ENCODE data around the gene NDFIP2.

Gene NDFIP2

GRCh38 chr13:79500829-79501228, 19.9 kb downstream of the NDFIP2 start:
- DNase-seq: no peak

DNA sequence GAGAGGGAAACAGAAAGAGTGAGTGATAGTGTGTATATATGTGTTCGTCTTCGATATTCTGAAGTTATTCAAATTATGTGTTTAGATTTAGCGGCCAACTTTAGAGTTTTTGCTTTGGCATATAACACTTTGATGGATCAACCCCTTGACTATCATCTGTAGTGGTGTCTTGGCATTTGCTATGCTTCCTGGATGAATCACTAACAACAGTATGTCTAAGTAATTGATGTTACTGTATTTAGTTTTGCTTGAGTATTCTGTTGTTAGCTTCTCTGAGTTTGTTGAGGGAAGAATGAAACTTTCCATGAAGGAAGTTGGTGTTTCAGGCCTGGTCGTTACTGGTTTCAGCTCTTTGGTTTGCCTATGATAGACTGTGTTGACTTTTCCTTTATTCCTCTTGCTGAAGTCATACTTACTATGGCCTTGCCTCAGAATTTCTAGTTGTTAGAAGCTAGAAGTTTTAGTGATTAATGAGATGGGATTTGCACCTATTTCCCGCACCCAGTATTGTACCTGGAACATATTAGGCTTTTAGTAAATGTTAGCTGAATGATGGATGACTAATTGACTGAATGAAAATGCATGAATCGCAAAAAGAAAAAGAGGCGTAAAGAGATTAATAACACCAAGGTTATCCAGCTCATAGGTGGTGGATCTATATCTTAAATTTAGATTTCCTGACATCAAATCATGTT, 20.7 kb downstream of the NDFIP2 start:
- no peak for DNase-seq

GRCh38 chr13:79502859-79503468, 22.0 kb downstream of the NDFIP2 start:
- no peak for DNase-seq

GRCh38 chr13:79503473-79504017, 22.6 kb downstream of the NDFIP2 start:
- DNase-seq: no peak

GRCh38 chr13:79508224-79508961, 27.4 kb downstream of the NDFIP2 start:
- DNase-seq: no peak

- DNase-seq: no peak
Observed at GRCh38 chr13:79511611-79512010, 30.7 kb downstream of the NDFIP2 start.

DNA sequence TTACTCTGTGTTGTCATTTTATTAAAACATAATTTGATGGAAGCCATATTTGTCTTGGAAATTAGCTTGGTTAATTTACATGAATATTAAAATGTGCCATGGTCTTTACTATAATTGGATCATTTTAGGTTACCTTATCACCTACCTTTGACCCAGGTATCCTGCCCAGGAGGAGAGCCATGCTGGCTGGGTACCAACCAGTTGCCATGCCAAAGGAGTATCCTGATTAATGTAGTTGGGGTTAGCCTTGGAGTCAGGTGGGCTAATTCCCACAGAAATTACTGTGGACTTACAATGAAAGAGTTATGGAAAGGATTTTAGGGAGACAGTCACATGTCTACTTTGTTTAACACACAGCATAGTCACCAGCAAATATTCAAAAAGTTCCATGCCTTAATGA, 32.0 kb downstream of the NDFIP2 start:
- no peak for DNase-seq

DNA sequence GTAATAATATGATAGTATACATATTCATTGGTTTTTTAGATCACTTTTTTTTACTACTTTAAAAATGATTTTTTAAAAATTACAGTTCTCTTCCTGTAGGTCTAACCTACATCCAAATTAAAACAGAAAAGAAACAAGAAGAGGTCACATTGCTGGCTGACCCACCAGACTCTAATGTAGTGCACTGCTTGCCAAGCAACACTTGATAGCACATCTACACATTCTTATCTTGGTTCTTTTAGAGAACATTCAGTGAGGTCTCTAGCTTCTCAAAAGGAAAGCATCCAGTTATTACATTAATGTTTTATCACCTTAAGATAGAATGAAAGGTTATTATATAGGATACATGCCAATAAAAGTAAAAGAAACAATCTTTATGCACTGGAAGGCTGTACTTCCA, 35.6 kb downstream of the NDFIP2 start:
- DNase-seq: no peak

- no peak for DNase-seq
Observed at GRCh38 chr13:79519255-79519654, 38.3 kb downstream of the NDFIP2 start.

GRCh38 chr13:79522583-79522982, 41.6 kb downstream of the NDFIP2 start:
- peak; percentile 24 for DNase-seq

DNA sequence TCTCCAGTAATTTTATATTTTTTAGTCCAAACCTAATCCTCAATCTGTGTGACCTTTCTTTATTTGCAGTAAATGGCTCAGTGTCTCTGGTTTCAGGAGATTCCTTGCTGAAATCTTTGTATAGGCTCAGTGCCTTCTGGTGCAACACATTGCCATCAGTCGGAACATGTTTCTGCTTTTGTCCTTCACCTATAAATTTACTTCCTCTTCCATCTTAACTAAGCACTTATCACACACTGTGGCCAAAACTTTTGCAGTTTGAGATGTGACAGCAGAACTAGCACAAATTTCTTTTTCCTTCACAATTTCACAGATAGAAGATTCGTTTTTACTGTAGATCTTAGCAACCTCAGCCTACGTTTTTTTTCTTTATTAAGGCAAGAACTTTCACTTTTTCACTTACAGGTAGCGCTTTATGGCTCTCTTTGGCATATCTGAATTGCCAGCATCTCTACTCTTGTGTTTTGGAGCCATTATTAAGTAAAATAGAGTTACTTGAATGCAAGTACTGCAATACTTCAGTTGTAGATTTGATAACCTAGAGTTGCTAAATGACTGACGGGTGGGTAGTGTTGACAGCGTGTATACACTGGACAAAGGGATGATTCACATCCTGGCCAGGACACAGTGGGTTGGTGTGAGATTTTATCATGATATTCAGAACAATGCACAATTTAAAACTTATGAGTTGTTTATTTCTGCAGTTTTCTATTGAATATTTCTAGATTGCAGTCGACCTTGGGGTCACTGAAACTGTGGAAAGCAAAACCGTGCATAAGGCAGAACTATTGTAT, 44.3 kb downstream of the NDFIP2 start:
- DNase-seq: no peak

DNA sequence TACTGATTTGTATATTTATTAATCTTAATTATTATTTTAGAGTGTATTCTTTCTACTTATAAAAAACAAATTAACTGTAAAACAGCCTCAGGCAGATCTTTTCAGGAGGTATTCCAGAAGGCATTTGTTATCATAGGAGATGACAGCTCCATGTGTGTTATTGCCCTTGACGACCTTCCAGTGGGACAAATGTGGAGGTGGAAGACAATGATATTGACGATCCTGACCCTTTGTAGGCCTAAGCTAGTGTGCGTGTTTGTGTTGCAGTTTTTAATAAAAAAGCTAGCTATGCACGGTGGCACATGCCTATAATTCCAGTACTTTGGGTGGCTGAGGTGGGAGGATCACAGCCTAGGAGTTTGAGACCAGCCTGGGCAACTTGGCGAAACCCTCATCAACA, 46.7 kb downstream of the NDFIP2 start:
- no peak for DNase-seq

DNA sequence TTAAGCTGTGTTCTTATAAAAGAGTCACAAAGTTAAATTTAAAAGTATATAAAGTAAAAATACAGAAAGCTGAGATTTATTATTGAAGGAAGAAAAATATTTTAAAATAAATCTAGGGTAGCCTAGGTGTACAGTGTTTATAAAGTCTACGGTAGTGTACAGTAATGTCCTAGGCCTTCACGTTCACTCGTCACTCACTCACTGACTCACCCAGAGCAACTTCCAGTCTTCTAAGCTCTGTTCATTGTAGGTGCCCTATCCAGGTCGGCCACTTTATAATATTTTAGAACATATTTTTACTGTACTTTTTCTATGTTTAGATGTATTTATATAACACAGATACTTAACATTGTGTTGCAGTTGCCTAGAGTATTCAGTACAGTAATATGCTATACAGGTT, 47.4 kb downstream of the NDFIP2 start:
- DNase-seq: no peak

- DNase-seq: no peak
Observed at GRCh38 chr13:79528759-79529191, 47.8 kb downstream of the NDFIP2 start.

DNA sequence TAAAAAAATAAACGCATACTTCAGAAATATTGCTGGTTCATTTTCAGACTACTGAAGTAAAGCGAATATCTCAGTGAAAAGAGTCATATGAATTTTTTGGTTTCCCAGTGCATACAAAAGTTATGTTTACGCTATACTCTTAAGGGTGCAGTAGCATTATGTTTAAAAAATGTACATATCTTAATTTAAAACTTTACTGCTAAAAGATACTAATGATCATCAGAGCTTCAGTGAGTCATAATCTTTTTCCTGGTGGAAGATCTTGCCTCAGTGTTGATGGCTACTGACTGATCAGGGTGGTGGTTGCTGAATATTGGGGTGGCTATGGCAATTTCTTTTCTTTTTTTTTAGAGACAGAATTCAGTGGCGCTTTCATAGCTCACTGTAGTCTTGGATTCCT, 48.9 kb downstream of the NDFIP2 start:
- no peak for DNase-seq

- DNase-seq: no peak
Observed at GRCh38 chr13:79530270-79530669, 49.3 kb downstream of the NDFIP2 start.

GRCh38 chr13:79531542-79532254, 50.7 kb downstream of the NDFIP2 start:
- no peak for DNase-seq

GRCh38 chr13:79532576-79532975, 51.6 kb downstream of the NDFIP2 start:
- DNase-seq: no peak

- no peak for DNase-seq
Observed at GRCh38 chr13:79533781-79534400, 52.9 kb downstream of the NDFIP2 start.

DNA sequence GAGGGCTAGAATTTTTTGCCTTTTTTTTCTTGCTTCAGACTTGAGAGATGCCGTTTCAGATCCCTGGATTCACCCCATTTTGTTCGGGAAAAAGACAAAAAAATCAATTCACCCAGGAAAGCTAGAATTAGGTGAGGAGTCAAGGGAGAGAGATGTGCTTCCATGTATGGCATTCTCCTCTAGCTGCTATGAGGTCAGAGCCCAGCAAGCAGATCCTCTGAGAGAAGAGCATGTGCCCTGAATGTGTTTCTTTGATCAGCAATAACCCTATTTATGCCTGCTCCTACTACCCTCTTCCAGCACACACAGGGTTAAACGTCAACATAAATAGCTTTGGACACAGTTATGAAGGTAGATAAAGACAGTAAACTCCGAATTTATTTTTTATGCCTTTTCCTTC, 53.6 kb downstream of the NDFIP2 start:
- DNase-seq: no peak

DNA sequence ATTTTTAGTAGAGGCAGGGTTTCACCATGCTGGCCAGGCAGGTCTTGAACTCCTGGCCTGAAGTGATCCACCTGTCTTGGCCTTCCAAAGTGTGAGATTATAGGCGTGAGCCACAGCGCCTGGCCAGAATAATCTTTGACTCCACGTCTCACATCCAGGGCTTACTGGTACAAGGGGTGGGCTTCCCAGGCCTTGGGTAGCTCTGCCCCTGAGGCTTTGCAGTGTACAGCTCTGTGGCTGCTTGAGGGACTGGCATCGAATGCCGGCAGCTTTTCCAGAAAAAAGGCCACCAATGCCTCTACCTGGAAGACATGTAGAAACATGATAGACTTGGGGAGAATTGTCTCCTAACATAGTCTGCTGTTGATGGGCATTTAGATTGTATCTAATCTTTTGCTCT, 57.8 kb downstream of the NDFIP2 start:
- no peak for DNase-seq

DNA sequence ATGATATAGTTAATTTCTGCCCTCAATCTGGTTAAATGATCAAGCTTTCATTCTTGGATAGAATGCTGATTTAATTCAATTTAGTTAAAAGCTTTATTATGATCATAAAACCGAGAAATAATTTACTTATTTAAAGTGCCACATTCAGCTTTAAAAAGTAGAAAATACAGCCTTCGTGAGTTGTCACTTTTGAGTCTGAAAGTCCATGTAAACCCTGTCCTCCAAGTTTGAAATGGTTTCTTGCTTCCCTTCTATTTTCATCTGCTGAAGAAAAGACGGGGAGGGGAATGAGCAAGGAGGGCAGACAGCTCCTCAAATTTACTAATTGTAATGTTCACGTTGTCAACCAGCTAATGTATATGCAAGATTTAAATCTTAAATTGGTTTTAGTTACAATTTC, 59.5 kb downstream of the NDFIP2 start:
- no peak for DNase-seq

Measured in stimulated activated CD4-positive, alpha-beta T cell treated with anti-CD3 and anti-CD28 coated beads, Interleukin-15, amount 100 ng/mL, for 24 hours (primary cell).